HUDEP-2 (cell line): ENCODE results near the gene NSMF.

Experiments
- DNase-seq, 76 experiments: peaks; one replicate each; lab custom pipeline; 2025; ENCODE audit not compliant: unreplicated experiment in 76 of 76; lab: John Stamatoyannopoulos, UW

Gene NSMF

GRCh38 chr9:137434498-137435380, 24.4 kb downstream of the NSMF start:
- DNase-seq = no peak

GRCh38 chr9:137433916-137434431, 25.2 kb downstream of the NSMF start:
- no peak for DNase-seq

GRCh38 chr9:137433349-137433915, 25.7 kb downstream of the NSMF start:
- no peak for DNase-seq

- no peak for DNase-seq
These were observed 26.3 kb downstream of the NSMF start for GRCh38 chr9:137432687-137433348.

GRCh38 chr9:137431416-137431931, 27.7 kb downstream of the NSMF start:
- DNase-seq = no peak

GRCh38 chr9:137430723-137431415, 28.3 kb downstream of the NSMF start:
- no peak for DNase-seq

GRCh38 chr9:137429974-137430722, 29.0 kb downstream of the NSMF start:
- no peak for DNase-seq

GRCh38 chr9:137429546-137429890, 29.6 kb downstream of the NSMF start:
- no peak for DNase-seq

- DNase-seq = no peak
These were observed 30.1 kb downstream of the NSMF start for GRCh38 chr9:137428841-137429545.

GRCh38 chr9:137428311-137428630, 30.9 kb downstream of the NSMF start:
- DNase-seq = no peak

GRCh38 chr9:137427454-137428310, 31.5 kb downstream of the NSMF start:
- DNase-seq = no peak

GRCh38 chr9:137426018-137426681, 33.0 kb downstream of the NSMF start:
- no peak for DNase-seq

GRCh38 chr9:137423514-137424291, 35.4 kb downstream of the NSMF start:
- no peak for DNase-seq

GRCh38 chr9:137422604-137423513, 36.3 kb downstream of the NSMF start, which contains the start of the genes EXD3 and NOXA1:
Gene EXD3, minus strand, starts transcription at chr9:137423162. Its CDS starts 27,805 bp downstream, at chr9:137395357.
Gene NOXA1, plus strand, starts transcription at chr9:137423393. Its CDS starts 137 bp downstream, at chr9:137423530.
- peak in 73 of 76 experiments; percentile 36 to 96 (median 89) for DNase-seq

- peak in 1 of 76 experiments; percentile 71 for DNase-seq
These were observed 37.1 kb downstream of the NSMF start for GRCh38 chr9:137421838-137422603.
